ENCODE results near the gene BRINP2.

The BRINP2 gene

GRCh38 chr1:177270863-177271262 is 100.1 kb downstream of the BRINP2 start:
- DNase-seq (ENCODE audit: low spot score): no peak

GRCh38 chr1:177273141-177273540 is 102.4 kb downstream of the BRINP2 start:
- no peak for DNase-seq (ENCODE audit: low spot score)

- DNase-seq (ENCODE audit: low spot score): no peak
Observed at GRCh38 chr1:177274687-177275211, 104.0 kb downstream of the BRINP2 start.

- DNase-seq (ENCODE audit: low spot score): no peak
Observed at GRCh38 chr1:177275736-177276135, 105.0 kb downstream of the BRINP2 start.

- DNase-seq (ENCODE audit: low spot score): no peak
Observed at GRCh38 chr1:177278626-177279390, 108.0 kb downstream of the BRINP2 start.

- DNase-seq (ENCODE audit: low spot score): no peak
Observed at GRCh38 chr1:177281901-177282300, 111.1 kb downstream of the BRINP2 start.

- no peak for DNase-seq (ENCODE audit: low spot score)
Observed at GRCh38 chr1:177282976-177283375, 112.2 kb downstream of the BRINP2 start.

- no peak for DNase-seq (ENCODE audit: low spot score)
Observed at GRCh38 chr1:177283380-177283779, 112.6 kb downstream of the BRINP2 start.

- DNase-seq (ENCODE audit: low spot score): no peak
Observed at GRCh38 chr1:177286396-177286795, 115.6 kb downstream of the BRINP2 start.

- no peak for DNase-seq (ENCODE audit: low spot score)
Observed at GRCh38 chr1:177287270-177287669, 116.5 kb downstream of the BRINP2 start.

GRCh38 chr1:177287994-177288393 is 117.2 kb downstream of the BRINP2 start:
- no peak for DNase-seq (ENCODE audit: low spot score)

- DNase-seq (ENCODE audit: low spot score): no peak
Observed at GRCh38 chr1:177289532-177289931, 118.8 kb downstream of the BRINP2 start.

GRCh38 chr1:177300431-177300830 is 129.7 kb downstream of the BRINP2 start:
- no peak for DNase-seq (ENCODE audit: low spot score)

- DNase-seq (ENCODE audit: low spot score): no peak
Observed at GRCh38 chr1:177301425-177302124, 130.8 kb downstream of the BRINP2 start.

GRCh38 chr1:177302357-177303044 is 131.7 kb downstream of the BRINP2 start:
- no peak for DNase-seq (ENCODE audit: low spot score)

GRCh38 chr1:177305040-177306018 is 134.6 kb downstream of the BRINP2 start:
- DNase-seq (ENCODE audit: low spot score): no peak

- no peak for DNase-seq (ENCODE audit: low spot score)
Observed at GRCh38 chr1:177306019-177306415, 135.3 kb downstream of the BRINP2 start.

- no peak for DNase-seq (ENCODE audit: low spot score)
Observed at GRCh38 chr1:177306981-177307380, 136.2 kb downstream of the BRINP2 start.

GRCh38 chr1:177307771-177308170 is 137.0 kb downstream of the BRINP2 start:
- no peak for DNase-seq (ENCODE audit: low spot score)

GRCh38 chr1:177309880-177310279 is 139.1 kb downstream of the BRINP2 start:
- no peak for DNase-seq (ENCODE audit: low spot score)

GRCh38 chr1:177310326-177310725 is 139.6 kb downstream of the BRINP2 start:
- DNase-seq (ENCODE audit: low spot score): no peak

- DNase-seq (ENCODE audit: low spot score): no peak
Observed at GRCh38 chr1:177311111-177311510, 140.4 kb downstream of the BRINP2 start.
